H1 (cell line): ENCODE data around the gene IL2. TPM values are rescaled to one million over a fixed set of nuclear protein-coding genes. Genes with fewer than 3 reads are reported as not detected.

Experiments
- CTCF ChIA-PET: fragments of 300-600 bp; sonication (Branson Sonifier 250); formaldehyde crosslinking; loops from one replicate; lab custom pipeline; 2021; ENCODE audit not compliant: partially characterized antibody; lab: Charles Lee
- POLR2A ChIA-PET: fragments of 300-600 bp; sonication (Branson Sonifier 250); formaldehyde crosslinking; loops from one replicate; lab custom pipeline; 2021; ENCODE audit warnings: inconsistent platforms; ENCODE audit not compliant: partially characterized antibody; lab: Charles Lee
- DNase-seq, 2 experiments: peaks; one replicate each; pipeline versions ENCODE4 v3.0.0 to v3.0.0-alpha.2; 2010 to 2022; ENCODE audit warnings: low spot score in 2 of 2, low read depth in 1 of 2, mixed read lengths in 1 of 2
- FAIRE-seq: peaks from 2 replicates; lab custom pipeline; 2011; peaks lifted over from hg19 to GRCh38; lab: Jason Lieb, UNC
- H2AFZ ChIP-seq: 2 replicates; pipeline ENCODE4 v1.8.1; 2012; ENCODE audit warnings: low read length, inconsistent platforms
- H2AK5ac ChIP-seq: 2 replicates; pipeline ENCODE4 v1.6.1; 2013; ENCODE audit warnings: low read depth, low read length
- H2BK120ac ChIP-seq: replicated peaks from 2 replicates; pipeline ENCODE3; 2013; ENCODE audit warnings: low read depth, low read length, inconsistent platforms
- H2BK12ac ChIP-seq: 2 replicates; pipeline ENCODE4 v1.6.1; 2013; ENCODE audit warnings: low read depth, low read length
- H2BK15ac ChIP-seq: 2 replicates; pipeline ENCODE4 v1.6.1; 2013; ENCODE audit warnings: low read length
- H2BK20ac ChIP-seq: 2 replicates; pipeline ENCODE4 v1.6.1; 2013; ENCODE audit warnings: low read length
- H2BK5ac ChIP-seq: 2 replicates; pipeline ENCODE4 v1.6.1; 2013; ENCODE audit warnings: low read depth, low read length
- H3K14ac ChIP-seq: 2 replicates; pipeline ENCODE4 v1.6.1; 2013; ENCODE audit warnings: inconsistent platforms; ENCODE audit not compliant: insufficient read length
- H3K18ac ChIP-seq: 2 replicates; pipeline ENCODE4 v1.6.1; 2013; ENCODE audit warnings: low read length; ENCODE audit errors: extremely low read depth
- H3K23ac ChIP-seq: 2 replicates; pipeline ENCODE4 v1.6.1; 2013; ENCODE audit warnings: inconsistent platforms; ENCODE audit not compliant: insufficient read length
- H3K23me2 ChIP-seq: 2 replicates; pipeline ENCODE4 v1.6.1; 2013; ENCODE audit warnings: low read depth, low read length
- H3K27ac ChIP-seq: 2 replicates; pipeline ENCODE4 v1.6.1; 2011; ENCODE audit warnings: low read depth, low read length, inconsistent platforms
- H3K27me3 ChIP-seq, 4 experiments: replicated peaks in 1 of 4; 1 replicate in 1 of 4; 2 replicates in 3 of 4; pipeline versions ENCODE4 v1.6.1 to v1.8.1; 2011 to 2013; ENCODE audit warnings: low read length in 3 of 4, mild to moderate bottlenecking in 3 of 4, inconsistent platforms in 2 of 4, mixed read lengths in 2 of 4, moderate library complexity in 1 of 4; ENCODE audit not compliant: control insufficient read depth in 3 of 4, insufficient read depth in 3 of 4; ENCODE audit errors: extremely low read depth in 1 of 4
- H3K36me3 ChIP-seq, 4 experiments: 2 replicates each; pipeline versions ENCODE4 v1.6.1 to v1.8.1; 2011 to 2013; ENCODE audit warnings: mild to moderate bottlenecking in 4 of 4, low read length in 3 of 4, moderate library complexity in 2 of 4, control low read depth in 1 of 4, inconsistent platforms in 1 of 4; ENCODE audit not compliant: insufficient read depth in 4 of 4, control insufficient read depth in 2 of 4
- H3K4ac ChIP-seq: replicated peaks from 2 replicates; pipeline ENCODE3; 2013; ENCODE audit warnings: low read length, low read depth, mixed read lengths, inconsistent platforms; ENCODE audit not compliant: insufficient read length
- H3K4me1 ChIP-seq, 4 experiments: replicated peaks in 1 of 4; 1 replicate in 1 of 4; 2 replicates in 3 of 4; pipeline versions ENCODE4 v1.6.1 to v1.8.1; 2011 to 2013; ENCODE audit warnings: low read length in 3 of 4, inconsistent platforms in 2 of 4, mixed read lengths in 1 of 4; ENCODE audit not compliant: insufficient read depth in 4 of 4, control insufficient read depth in 3 of 4
- H3K4me2 ChIP-seq, 2 experiments: 2 replicates each; pipeline versions ENCODE4 v1.6.1 to v1.8.1; 2011 to 2013; ENCODE audit warnings: low read depth in 2 of 2, low read length in 2 of 2, control low read depth in 1 of 2, inconsistent platforms in 1 of 2, mild to moderate bottlenecking in 1 of 2; ENCODE audit not compliant: insufficient read depth in 1 of 2
- H3K4me3 ChIP-seq, 4 experiments: fragments of 200-600, 300-600 bp in 1 of 4; sonication (generic), shearing (Covaris generic), sonication (Bioruptor Twin) in 1 of 4; 2 replicates each; pipeline versions ENCODE4 v1.5.1 to v1.8.1; 2011 to 2016; ENCODE audit warnings: low read length in 4 of 4, low read depth in 3 of 4, control low read depth in 2 of 4, inconsistent platforms in 2 of 4, mild to moderate bottlenecking in 2 of 4, mixed read lengths in 1 of 4, moderate library complexity in 1 of 4; ENCODE audit not compliant: insufficient read depth in 2 of 4; ENCODE audit errors: extremely low read depth in 1 of 4
- H3K56ac ChIP-seq: replicated peaks from 2 replicates; pipeline ENCODE3; 2013; ENCODE audit warnings: low read depth, mild to moderate bottlenecking, mixed read lengths, low read length, inconsistent platforms; ENCODE audit not compliant: insufficient read length
- H3K79me1 ChIP-seq: 2 replicates; pipeline ENCODE4 v1.6.1; 2013; ENCODE audit warnings: low read depth, low read length, control low read depth
- H3K79me2 ChIP-seq, 2 experiments: 2 replicates each; pipeline versions ENCODE4 v1.6.1 to v1.8.1; 2012 to 2013; ENCODE audit warnings: low read length in 2 of 2, mild to moderate bottlenecking in 2 of 2, inconsistent platforms in 1 of 2; ENCODE audit not compliant: insufficient read depth in 2 of 2, control insufficient read depth in 1 of 2
- H3K9ac ChIP-seq, 4 experiments: replicated peaks in 1 of 4; 1 replicate in 1 of 4; 2 replicates in 3 of 4; pipeline versions ENCODE4 v1.6.1 to v1.8.1; 2011 to 2013; ENCODE audit warnings: low read depth in 3 of 4, low read length in 3 of 4, control low read depth in 2 of 4, mild to moderate bottlenecking in 2 of 4, moderate library complexity in 2 of 4, inconsistent platforms in 1 of 4; ENCODE audit errors: extremely low read depth in 1 of 4
- H3K9me3 ChIP-seq, 2 experiments: 2 replicates each; pipeline versions ENCODE4 v1.6.1 to v1.8.1; 2012 to 2013; ENCODE audit warnings: mild to moderate bottlenecking in 2 of 2, moderate library complexity in 2 of 2, control low read depth in 1 of 2, inconsistent platforms in 1 of 2, low read depth in 1 of 2, low read length in 1 of 2, mixed read lengths in 1 of 2; ENCODE audit not compliant: insufficient read depth in 2 of 2
- H4K20me1 ChIP-seq, 2 experiments: replicated peaks in 1 of 2; 2 replicates each; pipeline versions ENCODE3 to v1.8.1; 2011 to 2013; ENCODE audit warnings: inconsistent platforms in 2 of 2, low read length in 2 of 2, mild to moderate bottlenecking in 1 of 2; ENCODE audit not compliant: insufficient read depth in 2 of 2, control insufficient read depth in 1 of 2
- H4K5ac ChIP-seq: 2 replicates; pipeline ENCODE4 v1.6.1; 2013; ENCODE audit warnings: low read length, low read depth, mixed read lengths, inconsistent platforms; ENCODE audit not compliant: insufficient read length
- H4K8ac ChIP-seq: 2 replicates; pipeline ENCODE4 v1.8.0; 2013; ENCODE audit warnings: mild to moderate bottlenecking, moderate library complexity, low read length, inconsistent platforms; ENCODE audit not compliant: insufficient read depth; ENCODE audit errors: extremely low read depth
- H4K91ac ChIP-seq: replicated peaks from 2 replicates; pipeline ENCODE3; 2013; ENCODE audit warnings: low read length, mixed read lengths, inconsistent platforms; ENCODE audit not compliant: insufficient read length
- CTBP2 ChIP-seq: IDR thresholded peaks from 2 replicates; pipeline ENCODE4 v1.7.0; 2011; ENCODE audit warnings: borderline replicate concordance, mild to moderate bottlenecking, moderate library complexity, mixed read lengths, low read length; ENCODE audit not compliant: insufficient read depth, insufficient read length
- EGR1 ChIP-seq: IDR thresholded peaks from 2 replicates; pipeline ENCODE4 v1.6.1; 2011; ENCODE audit warnings: low read depth, low read length, borderline replicate concordance
- GABPA ChIP-seq: IDR thresholded peaks from 2 replicates; pipeline ENCODE4 v1.6.1; 2011; ENCODE audit warnings: mild to moderate bottlenecking, low read length, moderate library complexity, borderline replicate concordance; ENCODE audit not compliant: insufficient read depth
- JUND ChIP-seq: IDR thresholded peaks from 2 replicates; pipeline ENCODE4 v1.6.1; 2011; ENCODE audit warnings: mild to moderate bottlenecking, improper control_type of control experiment, low read length
- KDM5A ChIP-seq: fragments of 200-600 bp; IDR thresholded peaks from 2 replicates; pipeline ENCODE4 v1.7.1; 2012; ENCODE audit warnings: mild to moderate bottlenecking, low read length, inconsistent platforms, mixed read lengths
- POLR2AphosphoS5 ChIP-seq: IDR thresholded peaks from 2 replicates; pipeline ENCODE4 v1.6.1; 2011; ENCODE audit warnings: low read depth, low read length
- RAD21 ChIP-seq, 2 experiments: IDR thresholded peaks in 1 of 2; conservative IDR thresholded peaks in 1 of 2; 2 replicates each; pipeline ENCODE4 v1.6.1; 2011; ENCODE audit warnings: low read depth in 2 of 2, low read length in 2 of 2, improper control_type of control experiment in 1 of 2, inconsistent platforms in 1 of 2, mild to moderate bottlenecking in 1 of 2, moderate library complexity in 1 of 2
- RFX5 ChIP-seq: IDR thresholded peaks from 2 replicates; pipeline ENCODE4 v1.6.1; 2011; ENCODE audit warnings: low read depth, low read length, improper control_type of control experiment, borderline replicate concordance
- SRF ChIP-seq: IDR thresholded peaks from 2 replicates; pipeline ENCODE4 v1.6.1; 2011; ENCODE audit warnings: mild to moderate bottlenecking, low read depth, low read length, moderate library complexity
- SUZ12 ChIP-seq: fragments of 200-600 bp; sonication (generic); IDR thresholded peaks from 2 replicates; pipeline ENCODE4 v1.6.1; 2012; ENCODE audit warnings: mild to moderate bottlenecking, inconsistent platforms, low read length, moderate library complexity, mixed read lengths
- TAF1 ChIP-seq: IDR thresholded peaks from 2 replicates; pipeline ENCODE4 v1.6.1; 2011; ENCODE audit warnings: mild to moderate bottlenecking, low read depth, low read length
- USF2 ChIP-seq: IDR thresholded peaks from 2 replicates; pipeline ENCODE4 v1.6.1; 2011; ENCODE audit warnings: low read length, improper control_type of control experiment
- whole genome bisulfite sequencing, 2 experiments: shearing (Covaris generic) in 1 of 2; methylation state at CpG; one replicate each; pipeline versions ENCODE4 v1.1.6 to v1.1.7; 2013 to 2015; ENCODE audit warnings: low lambda C conversion rate in 2 of 2, mixed read lengths in 2 of 2, inconsistent platforms in 1 of 2, low coverage in 1 of 2, missing lambda C conversion rate in 1 of 2; ENCODE audit not compliant: insufficient replicate concordance in 2 of 2, insufficient coverage in 1 of 2, insufficient read length in 1 of 2; ENCODE audit errors: extremely low coverage in 1 of 2, missing lambda C conversion rate in 1 of 2; 5-methylcytosine and 5-hydroxymethylcytosine counted together
- polyA plus RNA-seq, 7 experiments: library from polyadenylated mRNA; depleted of rRNA in 3 of 7; stranded (reverse) in 5 of 7; unstranded in 2 of 7; fragments of >200 nt in 5 of 7; fragments of 200-250 nt in 2 of 7; gene quantifications; 1 replicate in 5 of 7; 2 replicates in 1 of 7; 4 replicates in 1 of 7; pipeline versions ENCODE4 v1.2.1 to v1.2.3, GENCODE V29; 2011 to 2013; ENCODE audit warnings: missing spikeins in 2 of 7, mixed read lengths in 2 of 7
- total RNA-seq: library from RNA; stranded (reverse); fragmentation: NEBNext Ultra II Directional; extraction: Animal tissue kit (Norgen Biotek cat#: 25700); gene quantifications from 2 replicates; pipeline ENCODE4 v1.2.1, GENCODE V29; 2021

The IL2 gene
- total and polyA plus RNA-seq, 2 of the 8 experiments (the other 6 are each of a cell fraction or from before 2014, with no cell fraction given), result not detected

GRCh38 chr4:122403861-122404260 is 52.7 kb downstream of the IL2 start:
- Histone ChIP-seq H3K27ac (no peak overlapping the region), H4K8ac (no peak overlapping the region; the same call in 1 of the 2 replicates), H3K18ac (no peak overlapping the region), H3K4me3 (no peak overlapping the region), H4K91ac (no peak overlapping the region), H3K56ac (no peak overlapping the region), H2BK20ac (no peak overlapping the region), H2BK5ac (no peak overlapping the region), H3K23me2 (no peaks in the 10 kb centered on the region), H2BK120ac (no peak overlapping the region), H3K4ac (no peak overlapping the region), H4K5ac (no peak overlapping the region), H3K27me3 (no peaks in the 10 kb centered on the region), H3K4me2 (no peak overlapping the region), H2AK5ac (no peak overlapping the region), H3K4me1 (no peaks in the 10 kb centered on the region), H3K36me3 (no peaks in the 10 kb centered on the region), H2BK15ac (no peak overlapping the region), H3K9ac (no peak overlapping the region), H3K9me3 (no peaks in the 10 kb centered on the region), H2BK12ac (no peak overlapping the region), H3K14ac (no peak overlapping the region), H3K79me2 (no peaks in the 10 kb centered on the region), H4K20me1 (no peaks in the 10 kb centered on the region), H3K23ac (no peak overlapping the region), H2AFZ (0 out of 2 replicates have a peak overlapping the region, but pooled peaks have one; percentile 3), H3K79me1 (no peaks in the 10 kb centered on the region)
- ChIA-PET POLR2A (no interaction called here), CTCF (interaction anchor here (0.8 kb wide), 1 partner anchor 16 kb away, joined by 3 read pairs; no protein-coding TSS in a partner anchor)
- no peak for FAIRE-seq
- WGBS, 2 experiments, result 87% methylated on average over 3 of the region's 3 CpGs; no CpG with 5 or more reads in 1 of the 2 experiments
- TF ChIP-seq EGR1 (no peak), TAF1 (no peak), JUND (no peak), POLR2AphosphoS5 (no peak), SRF (no peak), USF2 (no peak), GABPA (no peak), RFX5 (no peak), SUZ12 (no peak), RAD21 (IDR thresholded peaks at IDR 0.05 in 1 of 2, conservative IDR thresholded peaks at IDR 0.05 in 1 of 2; ENCODE audit: low read depth in 2 of 2, low read length in 2 of 2) (no peak), CTBP2 (no peak), KDM5A (no peak)
- DNase-seq, result no peak
